ENCODE data around the gene MYOZ2. TPM values are rescaled to one million over a fixed set of nuclear protein-coding genes. Genes with fewer than 3 reads are reported as not detected.

MYOZ2 gene
- not detected in 2 replicates for total RNA-seq (2014; rRNA removed; shearing (Covaris generic); ENCODE audit: low replicate concordance)

GRCh38 chr4:119135721-119136121 is at the start of gene MYOZ2:
Gene MYOZ2 (plus strand): TSS chr4:119135832. CDS start chr4:119136526, 694 bp downstream.
- in situ Hi-C loops (cut with HindIII; ENCODE audit: low pct_unique_long_range_greater_than_20kb, low sequenced_read_pairs) = no loop called here
- DNase-seq (ENCODE audit: low read depth) = no peak

GRCh38 chr4:119087121-119087520 is 48.5 kb upstream of the MYOZ2 start:
- peak; percentile 5 for DNase-seq (ENCODE audit: low read depth)
- in situ Hi-C loops (cut with HindIII; ENCODE audit: low pct_unique_long_range_greater_than_20kb, low sequenced_read_pairs) = no loop called here

GRCh38 chr4:119087656-119088055 is 48.0 kb upstream of the MYOZ2 start:
- in situ Hi-C loops (cut with HindIII; ENCODE audit: low pct_unique_long_range_greater_than_20kb, low sequenced_read_pairs) = no loop called here
- DNase-seq (ENCODE audit: low read depth) = no peak

- DNase-seq (ENCODE audit: low read depth) = no peak
- in situ Hi-C loops (cut with HindIII; ENCODE audit: low pct_unique_long_range_greater_than_20kb, low sequenced_read_pairs) = no loop called here
These were observed 42.4 kb upstream of the MYOZ2 start for GRCh38 chr4:119093042-119093827.

- in situ Hi-C loops (cut with HindIII; ENCODE audit: low pct_unique_long_range_greater_than_20kb, low sequenced_read_pairs) = no loop called here
- DNase-seq (ENCODE audit: low read depth) = no peak
These were observed 38.2 kb upstream of the MYOZ2 start for GRCh38 chr4:119097282-119097900.

- in situ Hi-C loops (cut with HindIII; ENCODE audit: low pct_unique_long_range_greater_than_20kb, low sequenced_read_pairs) = no loop called here
- no peak for DNase-seq (ENCODE audit: low read depth)
These were observed 37.3 kb upstream of the MYOZ2 start for GRCh38 chr4:119098306-119098705.

DNA sequence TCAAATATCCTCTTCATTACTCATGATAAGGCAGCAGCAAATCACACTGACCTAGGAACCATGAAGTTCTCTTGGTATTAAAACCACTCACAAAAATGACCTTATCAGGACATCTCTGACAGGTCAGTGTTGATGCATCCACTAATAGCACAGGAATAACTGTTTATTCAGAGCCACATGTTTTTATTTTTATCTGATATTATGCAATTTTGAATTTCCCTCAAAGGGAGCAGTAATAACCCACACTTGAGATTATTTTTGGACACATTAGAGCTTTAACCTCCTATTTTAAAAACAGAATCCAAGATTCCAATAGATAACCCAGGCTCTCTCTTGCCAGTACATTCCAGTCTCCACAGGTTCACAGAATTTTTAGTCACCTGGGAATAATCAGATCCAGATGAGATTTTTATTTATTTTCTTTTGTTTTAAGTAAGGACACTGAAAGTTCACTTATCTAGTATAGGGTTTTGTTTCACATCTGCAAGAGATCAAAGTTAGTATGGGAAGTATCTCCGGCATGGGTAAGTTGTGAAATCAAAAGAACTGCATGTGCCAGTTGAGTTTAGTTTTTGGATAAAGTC is 36.3 kb upstream of the MYOZ2 start:
- DNase-seq (ENCODE audit: low read depth) = no peak
- in situ Hi-C loops (cut with HindIII; ENCODE audit: low pct_unique_long_range_greater_than_20kb, low sequenced_read_pairs) = no loop called here

DNA sequence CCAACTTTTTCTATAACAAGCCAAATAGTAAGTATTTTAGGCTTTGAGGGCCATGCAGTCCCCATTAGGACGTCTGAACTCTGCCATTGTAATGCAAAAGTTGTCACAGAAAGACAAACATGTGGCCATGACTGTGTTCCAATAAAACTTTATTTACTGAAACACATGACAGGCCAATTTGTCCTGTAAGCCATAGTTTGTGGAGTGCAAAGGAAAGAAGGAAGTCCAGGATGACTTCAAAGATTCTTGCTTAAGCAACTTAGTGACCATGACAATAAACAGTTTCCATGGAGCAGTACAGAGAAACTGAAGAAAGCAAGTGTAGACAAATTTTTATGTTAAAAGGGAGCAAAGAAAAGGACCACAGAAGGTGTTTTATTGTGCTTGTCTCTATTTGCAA is 35.0 kb upstream of the MYOZ2 start:
- no peak for DNase-seq (ENCODE audit: low read depth)
- in situ Hi-C loops (cut with HindIII; ENCODE audit: low pct_unique_long_range_greater_than_20kb, low sequenced_read_pairs) = no loop called here

DNA sequence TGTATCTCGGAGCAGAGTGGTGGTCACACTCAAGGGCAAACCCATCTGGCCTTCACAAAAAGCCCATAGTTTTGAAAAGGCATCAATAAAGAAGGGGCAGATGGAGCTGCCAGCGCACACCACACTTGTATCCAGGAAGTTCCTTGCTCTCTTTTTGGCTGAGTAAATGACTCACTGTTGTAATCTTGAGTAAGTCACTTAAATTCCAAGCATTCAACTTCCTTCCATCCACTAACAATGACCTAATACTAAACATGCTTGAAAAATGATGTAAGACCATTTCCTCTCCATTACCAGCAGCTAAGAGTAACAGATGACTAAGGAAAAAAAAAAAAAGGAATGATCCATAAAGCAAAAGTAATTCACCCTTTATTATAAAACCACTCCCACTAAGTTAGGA is 32.4 kb upstream of the MYOZ2 start:
- peak; percentile 87 for DNase-seq (ENCODE audit: low read depth)
- in situ Hi-C loops (cut with HindIII; ENCODE audit: low pct_unique_long_range_greater_than_20kb, low sequenced_read_pairs) = no loop called here

DNA sequence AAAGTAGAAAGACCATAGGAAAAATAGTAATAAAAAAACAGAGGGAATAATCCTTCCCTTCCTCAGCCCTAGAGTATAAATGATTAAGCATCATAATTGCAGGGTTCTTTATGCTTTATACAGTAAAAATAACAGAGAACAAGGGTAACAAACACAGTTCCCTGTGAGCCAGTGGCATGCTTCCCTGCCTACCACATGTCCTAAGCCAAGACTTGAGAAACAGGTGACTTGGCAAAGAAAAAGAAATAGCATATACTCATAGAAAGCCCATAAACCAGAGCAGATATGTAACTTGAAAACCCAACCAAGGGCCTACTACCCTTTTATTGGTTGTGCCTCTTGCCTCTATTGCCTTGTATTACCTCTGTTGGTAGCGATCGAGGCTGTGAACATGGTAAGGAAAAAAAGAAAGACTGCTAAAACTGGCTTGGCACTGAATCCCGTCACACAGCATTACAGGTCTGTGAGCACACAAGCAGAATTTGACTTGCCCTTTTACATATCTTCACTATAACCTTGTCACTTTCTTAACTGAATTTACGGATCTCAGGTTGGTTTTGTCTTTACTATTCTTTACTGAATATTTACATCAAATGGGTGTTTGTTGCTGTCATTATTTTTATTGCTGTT is 30.9 kb upstream of the MYOZ2 start:
- no peak for DNase-seq (ENCODE audit: low read depth)
- in situ Hi-C loops (cut with HindIII; ENCODE audit: low pct_unique_long_range_greater_than_20kb, low sequenced_read_pairs) = no loop called here

DNA sequence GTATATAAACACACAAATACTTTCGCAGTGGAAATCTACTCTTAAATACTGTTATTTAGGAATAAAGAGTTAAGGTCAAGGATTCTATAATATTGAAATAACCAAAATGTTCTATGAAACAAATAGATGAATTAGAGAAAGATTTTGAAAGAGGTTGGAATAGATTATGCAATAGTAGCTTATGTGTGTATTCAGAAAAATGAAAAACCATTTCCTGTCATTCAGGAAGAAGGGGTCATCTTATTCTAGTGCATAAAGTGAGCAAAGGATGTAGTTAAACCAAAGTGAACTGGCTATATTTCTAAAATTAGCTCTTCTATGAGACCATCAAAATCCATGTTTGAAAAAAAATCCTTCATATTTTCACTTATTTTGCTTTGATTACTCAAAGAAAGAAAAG is 30.0 kb upstream of the MYOZ2 start:
- no peak for DNase-seq (ENCODE audit: low read depth)
- in situ Hi-C loops (cut with HindIII; ENCODE audit: low pct_unique_long_range_greater_than_20kb, low sequenced_read_pairs) = no loop called here

DNA sequence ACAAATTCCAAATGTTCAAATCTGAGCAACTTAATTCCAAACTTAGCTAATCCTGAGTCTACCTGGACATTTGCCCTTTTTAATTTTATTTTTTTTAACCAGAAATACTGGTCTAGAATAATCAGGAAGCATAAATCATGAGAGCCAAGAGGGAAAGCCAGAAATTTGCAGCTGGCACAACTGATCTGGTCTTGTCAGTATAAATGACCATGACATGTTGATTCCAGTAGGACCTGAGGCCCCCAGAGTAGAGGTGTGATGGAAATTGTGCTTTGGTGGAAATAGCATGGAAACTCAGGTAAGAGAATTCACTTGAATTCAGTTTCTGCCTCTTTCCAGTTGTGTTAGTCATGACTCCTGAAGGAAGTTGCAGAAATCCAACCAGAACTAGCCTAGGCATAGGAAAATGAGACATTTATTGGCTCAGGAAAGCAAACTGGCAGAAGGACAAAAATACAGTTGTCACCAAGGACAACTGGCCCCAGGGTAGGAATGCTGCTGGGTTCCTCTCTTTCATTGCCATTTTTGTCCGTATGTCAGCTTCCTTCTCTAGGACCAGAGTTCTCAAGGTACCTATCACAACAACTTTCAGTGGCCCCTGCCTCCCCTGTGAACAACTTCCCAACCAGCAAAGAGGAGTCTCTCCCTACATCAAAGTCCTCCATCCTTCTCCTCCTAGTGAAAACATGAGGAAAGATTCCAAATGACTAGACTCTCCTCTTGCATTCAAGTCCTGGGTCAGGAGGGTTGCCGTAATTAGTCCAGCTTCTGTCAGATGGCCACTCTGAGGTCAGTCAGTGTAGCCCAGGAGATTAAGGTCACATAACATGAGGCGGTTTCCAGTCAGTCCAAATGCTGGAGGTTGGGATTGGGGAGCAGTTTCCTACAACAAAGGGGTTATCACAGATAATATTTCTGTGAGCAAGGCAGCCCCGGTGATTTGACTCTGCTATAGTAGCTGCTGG is 29.3 kb upstream of the MYOZ2 start:
- in situ Hi-C loops (cut with HindIII; ENCODE audit: low pct_unique_long_range_greater_than_20kb, low sequenced_read_pairs) = no loop called here
- DNase-seq (ENCODE audit: low read depth) = no peak

DNA sequence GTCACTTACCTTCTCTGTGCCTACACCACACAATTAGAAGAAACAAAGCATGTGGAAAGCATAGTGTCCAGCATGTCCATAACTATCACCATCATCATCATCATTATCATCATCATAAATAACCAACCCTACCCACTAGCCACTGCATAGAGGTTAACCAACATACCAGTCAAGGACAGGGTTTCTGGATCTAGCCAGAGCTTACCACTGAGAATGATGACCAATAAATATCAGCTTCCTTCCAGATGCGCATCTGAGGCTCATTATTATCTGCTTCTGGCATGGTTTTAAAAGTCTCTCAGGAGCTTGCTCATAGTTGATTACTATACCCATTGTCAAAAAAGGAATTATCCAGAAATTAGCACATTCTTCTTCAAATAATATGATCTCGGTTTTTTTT is 25.5 kb upstream of the MYOZ2 start:
- in situ Hi-C loops (cut with HindIII; ENCODE audit: low pct_unique_long_range_greater_than_20kb, low sequenced_read_pairs) = no loop called here

DNA sequence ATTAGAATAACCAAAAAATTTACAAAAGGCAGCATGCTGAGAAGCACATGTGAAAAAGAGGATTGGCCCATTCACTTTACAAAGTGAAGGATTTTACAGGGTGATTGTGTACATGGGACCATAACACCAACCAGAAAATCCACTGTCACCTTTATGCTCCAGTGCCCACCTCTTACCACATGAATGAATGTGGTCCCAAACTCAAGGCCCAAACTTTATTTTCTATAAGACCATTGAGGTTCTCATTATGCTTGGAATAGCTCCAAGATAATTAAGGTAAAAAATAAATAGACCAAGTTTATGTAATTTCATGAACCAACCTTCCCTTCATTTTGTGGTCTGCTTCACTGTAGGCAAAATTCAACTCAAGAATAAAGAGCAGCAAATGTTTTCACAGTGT is 24.3 kb upstream of the MYOZ2 start:
- peak; percentile 6 for DNase-seq (ENCODE audit: low read depth)
- in situ Hi-C loops (cut with HindIII; ENCODE audit: low pct_unique_long_range_greater_than_20kb, low sequenced_read_pairs) = no loop called here

More for the DNA sequence above, 25.5 kb upstream of the MYOZ2 start:
- DNase-seq (ENCODE audit: low read depth) = no peak

- in situ Hi-C loops (cut with HindIII; ENCODE audit: low pct_unique_long_range_greater_than_20kb, low sequenced_read_pairs) = no loop called here
- peak; percentile 63 for DNase-seq (ENCODE audit: low read depth)
These were observed 22.5 kb upstream of the MYOZ2 start for GRCh38 chr4:119113033-119113655.

- no peak for DNase-seq (ENCODE audit: low read depth)
- in situ Hi-C loops (cut with HindIII; ENCODE audit: low pct_unique_long_range_greater_than_20kb, low sequenced_read_pairs) = no loop called here
These were observed 19.6 kb upstream of the MYOZ2 start for GRCh38 chr4:119116021-119116420.
